ENCODE data around the gene ZNF79. TPM values are rescaled to one million over a fixed set of nuclear protein-coding genes. Genes with fewer than 3 reads are reported as not detected.

ZNF79 gene
- total RNA-seq, 3 donors from 2014 or later = 5.1 to 13.6 (median 5.7) TPM

DNA sequence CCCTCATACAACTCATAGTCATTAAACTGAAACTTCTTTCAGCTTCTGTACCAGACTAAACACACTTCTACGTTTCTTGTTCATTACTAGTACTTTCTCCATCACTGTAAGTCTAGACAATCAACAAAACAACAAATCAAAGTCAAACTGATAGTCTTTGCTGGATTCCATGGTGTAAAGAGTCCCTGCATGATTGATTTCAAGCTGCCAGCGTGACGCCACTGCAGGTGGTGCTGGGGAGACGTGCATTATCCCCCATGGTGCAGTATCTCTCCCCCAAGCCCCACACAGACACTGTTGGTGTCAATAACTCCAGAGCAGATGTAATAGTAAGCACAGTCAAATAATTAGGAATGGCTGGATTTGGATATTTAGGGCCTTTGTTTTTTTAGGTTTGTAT is 37.9 kb upstream of the ZNF79 start:
- TF ChIP-seq, protein P1, sequence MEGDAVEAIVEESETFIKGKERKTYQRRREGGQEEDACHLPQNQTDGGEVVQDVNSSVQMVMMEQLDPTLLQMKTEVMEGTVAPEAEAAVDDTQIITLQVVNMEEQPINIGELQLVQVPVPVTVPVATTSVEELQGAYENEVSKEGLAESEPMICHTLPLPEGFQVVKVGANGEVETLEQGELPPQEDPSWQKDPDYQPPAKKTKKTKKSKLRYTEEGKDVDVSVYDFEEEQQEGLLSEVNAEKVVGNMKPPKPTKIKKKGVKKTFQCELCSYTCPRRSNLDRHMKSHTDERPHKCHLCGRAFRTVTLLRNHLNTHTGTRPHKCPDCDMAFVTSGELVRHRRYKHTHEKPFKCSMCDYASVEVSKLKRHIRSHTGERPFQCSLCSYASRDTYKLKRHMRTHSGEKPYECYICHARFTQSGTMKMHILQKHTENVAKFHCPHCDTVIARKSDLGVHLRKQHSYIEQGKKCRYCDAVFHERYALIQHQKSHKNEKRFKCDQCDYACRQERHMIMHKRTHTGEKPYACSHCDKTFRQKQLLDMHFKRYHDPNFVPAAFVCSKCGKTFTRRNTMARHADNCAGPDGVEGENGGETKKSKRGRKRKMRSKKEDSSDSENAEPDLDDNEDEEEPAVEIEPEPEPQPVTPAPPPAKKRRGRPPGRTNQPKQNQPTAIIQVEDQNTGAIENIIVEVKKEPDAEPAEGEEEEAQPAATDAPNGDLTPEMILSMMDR (IDR thresholded peaks at IDR 0.05) = no peak
- DNase-seq = no peak

DNA sequence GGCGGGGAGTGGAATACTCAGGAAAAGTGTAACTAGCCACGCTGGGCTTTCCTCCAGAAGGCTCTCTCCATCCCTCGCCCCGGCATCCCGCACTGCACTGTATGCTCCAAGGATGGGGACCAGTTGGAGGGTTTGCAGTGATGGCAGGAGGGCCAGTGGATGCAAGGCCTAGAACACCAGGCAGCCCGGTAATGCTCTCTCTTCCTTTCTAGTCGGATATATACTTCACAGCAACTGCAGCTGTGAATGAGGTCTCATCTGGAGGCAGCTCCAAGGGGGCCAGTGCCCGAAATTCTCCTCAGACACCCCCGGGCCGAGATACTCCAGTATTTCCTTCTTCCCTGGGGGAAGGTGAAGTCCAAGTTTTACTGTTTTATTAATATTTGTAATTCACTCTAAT is 37.2 kb upstream of the ZNF79 start:
- peaks cover 20% of the 10 kb centered on the region for H3K4me1 ChIP-seq (ENCODE audit: low read depth)
- TF ChIP-seq, protein P1 (IDR thresholded peaks at IDR 0.05) = no peak
- H3K36me3 ChIP-seq (ENCODE audit: low read depth) = no peaks in the 10 kb centered on the region
- no peak for ATAC-seq
- no peaks in the 10 kb centered on the region for H3K9me3 ChIP-seq
- no peak overlapping the region for H3K4me3 ChIP-seq
- no peak for DNase-seq
- intact Hi-C loops (cut with DNase I, micrococcal nuclease) = no loop called here

More for the DNA sequence above, 37.9 kb upstream of the ZNF79 start:
- peaks cover 20% of the 10 kb centered on the region for H3K4me1 ChIP-seq (ENCODE audit: low read depth)
- H3K36me3 ChIP-seq (ENCODE audit: low read depth) = no peaks in the 10 kb centered on the region
- intact Hi-C loops (cut with DNase I, micrococcal nuclease) = no loop called here
- no peak overlapping the region for H3K4me3 ChIP-seq
- H3K9me3 ChIP-seq = no peaks in the 10 kb centered on the region
- ATAC-seq = no peak

DNA sequence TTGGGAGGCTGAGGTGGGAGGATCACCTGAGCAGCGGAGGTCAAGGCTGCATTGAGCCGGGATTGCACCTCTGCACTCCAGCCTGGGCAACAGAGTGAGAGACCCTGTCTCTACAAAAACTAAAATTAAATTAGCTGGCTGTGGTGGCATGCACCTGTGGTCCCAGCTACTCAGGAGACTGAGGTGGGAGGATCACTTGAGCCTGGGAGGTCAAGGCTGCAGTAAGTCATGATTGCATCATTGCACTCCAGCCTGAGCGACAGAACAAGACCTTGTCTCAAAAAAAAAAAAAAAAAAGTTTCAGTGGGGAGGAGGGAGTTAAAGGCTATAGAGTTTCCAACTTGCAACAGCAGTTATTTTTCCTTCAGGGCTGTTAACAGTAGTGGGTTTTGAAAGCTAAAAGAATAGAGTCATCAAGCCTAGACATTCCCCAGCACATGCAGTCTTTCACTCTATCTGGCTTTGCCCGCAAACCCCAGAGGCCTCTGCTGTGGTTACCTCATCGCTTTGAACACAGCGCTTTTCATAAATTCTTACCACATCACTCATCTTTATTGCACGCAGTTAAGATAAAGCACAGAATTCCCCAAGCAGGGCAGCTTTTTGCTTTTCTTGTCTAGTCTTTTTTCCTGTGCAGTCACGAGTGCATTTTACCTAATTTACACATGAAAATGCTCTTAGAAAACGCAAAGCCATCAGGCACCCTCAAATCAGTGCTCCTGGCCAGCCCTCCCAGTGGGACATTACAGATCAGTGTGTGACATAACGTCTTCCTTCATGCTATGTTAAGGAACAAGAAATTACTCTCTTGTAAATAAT is 35.9 kb upstream of the ZNF79 start:
- no peaks in the 10 kb centered on the region for H3K9me3 ChIP-seq
- no peaks in the 10 kb centered on the region for H3K36me3 ChIP-seq (ENCODE audit: low read depth)
- no peak overlapping the region for H3K4me3 ChIP-seq
- ATAC-seq (peak; percentile 96), DNase-seq (peak in 2 of 3 donors; percentile 67 to 83)
- H3K4me1 ChIP-seq (ENCODE audit: low read depth) = peaks cover 20% of the 10 kb centered on the region
- TF ChIP-seq, protein P1 (IDR thresholded peaks at IDR 0.05) = no peak
- intact Hi-C loops (cut with DNase I, micrococcal nuclease) = no loop called here

DNA sequence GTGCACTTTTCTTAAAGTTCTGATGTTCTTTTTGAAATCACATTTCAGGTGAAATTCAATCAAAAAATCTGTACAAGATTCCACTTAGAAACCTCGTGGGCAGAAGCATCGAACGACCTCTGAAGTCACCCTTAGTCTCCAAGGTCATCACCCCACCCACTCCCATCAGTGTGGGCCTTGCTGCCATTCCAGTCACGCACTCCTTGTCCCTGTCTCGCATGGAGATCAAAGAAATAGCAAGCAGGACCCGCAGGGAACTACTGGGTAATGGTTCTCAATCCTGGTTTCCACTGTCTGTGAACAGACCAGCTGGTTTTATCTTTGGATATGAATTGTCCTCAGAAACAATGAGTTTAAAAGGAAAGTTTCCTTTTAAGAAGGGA is 35.3 kb upstream of the ZNF79 start:
- ATAC-seq (peak; percentile 4), DNase-seq (no peak)
- Histone ChIP-seq H3K4me1 (ENCODE audit: low read depth) (peaks cover 20% of the 10 kb centered on the region), H3K36me3 (ENCODE audit: low read depth) (no peaks in the 10 kb centered on the region), H3K9me3 (no peaks in the 10 kb centered on the region), H3K4me3 (no peak overlapping the region)
- TF ChIP-seq, protein P1 (IDR thresholded peaks at IDR 0.05) = no peak
- intact Hi-C loops (cut with DNase I, micrococcal nuclease) = no loop called here

DNA sequence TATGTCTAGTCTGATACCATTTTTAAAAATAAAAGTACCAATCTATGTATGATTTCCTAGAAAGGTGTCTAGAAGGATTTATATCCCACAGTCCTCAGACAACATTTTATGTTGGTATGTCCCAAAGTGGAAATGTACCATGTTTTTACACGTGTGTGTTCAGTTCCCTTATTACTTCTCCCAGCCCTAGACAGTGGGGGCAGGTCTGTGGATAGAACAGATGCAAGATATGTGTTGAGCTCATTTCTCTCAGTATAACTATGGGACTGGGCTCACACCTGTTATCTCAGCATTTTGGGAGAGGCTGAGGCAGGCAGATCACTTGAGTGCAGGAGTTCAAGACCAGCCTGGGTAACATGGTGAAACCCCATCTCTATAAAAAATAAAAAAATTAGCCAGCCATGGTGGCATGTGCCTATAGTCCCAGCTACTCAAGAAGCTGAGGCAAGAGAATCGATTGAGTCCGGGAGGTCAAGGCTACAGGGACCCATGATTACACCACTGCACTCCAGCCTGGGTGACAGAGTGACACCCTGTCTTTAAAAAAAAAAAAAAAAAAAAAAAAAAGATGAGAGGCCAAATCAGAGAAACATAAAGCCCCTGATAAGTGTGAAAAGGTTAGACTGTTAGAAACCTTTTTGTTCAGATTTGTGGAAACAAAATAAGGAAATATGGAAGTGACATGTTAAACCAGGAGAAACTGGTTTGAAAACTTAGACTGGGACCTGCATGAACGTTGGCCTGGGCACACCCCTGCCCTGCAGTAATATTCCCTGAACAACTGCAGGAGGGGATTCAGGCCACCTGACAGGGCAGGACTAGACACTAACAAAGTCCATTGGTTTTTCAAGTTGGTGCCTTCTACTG is 34.6 kb upstream of the ZNF79 start:
- intact Hi-C loops (cut with DNase I, micrococcal nuclease) = no loop called here
- Histone ChIP-seq H3K9me3 (no peaks in the 10 kb centered on the region), H3K36me3 (ENCODE audit: low read depth) (no peaks in the 10 kb centered on the region), H3K4me1 (ENCODE audit: low read depth) (peaks cover 20% of the 10 kb centered on the region), H3K4me3 (no peak overlapping the region)
- DNase-seq (peak in 1 of 3 donors; percentile 50), ATAC-seq (peak; percentile 75)
- TF ChIP-seq, protein P1 (IDR thresholded peaks at IDR 0.05) = no peak
